Measurements from ENCODE around the gene DNAJC7.

DNAJC7 gene

DNA sequence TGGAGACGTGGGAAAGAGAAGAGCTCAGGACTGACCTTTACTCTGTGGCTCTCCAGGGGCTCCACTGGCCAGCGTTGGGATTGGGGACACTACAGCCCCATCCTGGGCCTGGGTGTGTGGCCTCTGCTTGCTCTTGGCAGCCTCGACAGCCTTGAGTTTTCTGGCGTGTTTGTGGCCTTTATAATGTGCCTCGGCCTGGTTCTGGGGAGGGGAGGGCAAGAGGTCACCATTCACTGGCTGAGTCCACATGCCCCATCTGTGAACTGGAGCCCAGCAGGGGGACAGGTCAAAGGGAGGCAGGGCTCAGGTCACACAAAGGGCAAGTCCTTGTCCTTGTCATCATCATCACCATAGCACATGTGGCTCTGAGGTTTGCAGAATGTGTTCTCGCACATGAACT, 14.3 kb upstream of the DNAJC7 start:
- TF ChIP-seq, protein P1, sequence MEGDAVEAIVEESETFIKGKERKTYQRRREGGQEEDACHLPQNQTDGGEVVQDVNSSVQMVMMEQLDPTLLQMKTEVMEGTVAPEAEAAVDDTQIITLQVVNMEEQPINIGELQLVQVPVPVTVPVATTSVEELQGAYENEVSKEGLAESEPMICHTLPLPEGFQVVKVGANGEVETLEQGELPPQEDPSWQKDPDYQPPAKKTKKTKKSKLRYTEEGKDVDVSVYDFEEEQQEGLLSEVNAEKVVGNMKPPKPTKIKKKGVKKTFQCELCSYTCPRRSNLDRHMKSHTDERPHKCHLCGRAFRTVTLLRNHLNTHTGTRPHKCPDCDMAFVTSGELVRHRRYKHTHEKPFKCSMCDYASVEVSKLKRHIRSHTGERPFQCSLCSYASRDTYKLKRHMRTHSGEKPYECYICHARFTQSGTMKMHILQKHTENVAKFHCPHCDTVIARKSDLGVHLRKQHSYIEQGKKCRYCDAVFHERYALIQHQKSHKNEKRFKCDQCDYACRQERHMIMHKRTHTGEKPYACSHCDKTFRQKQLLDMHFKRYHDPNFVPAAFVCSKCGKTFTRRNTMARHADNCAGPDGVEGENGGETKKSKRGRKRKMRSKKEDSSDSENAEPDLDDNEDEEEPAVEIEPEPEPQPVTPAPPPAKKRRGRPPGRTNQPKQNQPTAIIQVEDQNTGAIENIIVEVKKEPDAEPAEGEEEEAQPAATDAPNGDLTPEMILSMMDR (IDR thresholded peaks at IDR 0.05; ENCODE audit: control insufficient read depth, insufficient read depth, low read depth, low read length, missing control alignments): no peak

DNA sequence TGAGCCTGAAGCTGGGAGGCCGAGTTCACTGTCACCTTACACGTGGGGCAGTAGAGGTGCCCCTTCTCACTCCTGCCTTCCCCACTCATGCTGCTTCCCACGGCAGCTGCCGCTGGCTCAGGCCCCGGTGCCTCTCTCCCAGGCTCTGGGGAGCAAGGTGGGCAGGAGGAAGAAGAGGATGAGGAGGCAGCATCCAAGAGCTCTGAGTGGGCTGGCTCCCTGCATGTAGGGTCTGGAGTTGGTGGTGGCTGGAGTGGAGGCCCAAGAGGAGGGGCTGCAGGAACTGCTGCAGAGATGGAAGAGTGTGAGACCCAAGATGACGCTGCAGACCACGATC, 11.5 kb upstream of the DNAJC7 start:
- no peak for DNase-seq (ENCODE audit: low read depth)
- TF ChIP-seq, protein P1 (IDR thresholded peaks at IDR 0.05; ENCODE audit: control insufficient read depth, insufficient read depth, low read depth, low read length, missing control alignments): no peak
- H3K4me3 ChIP-seq (ENCODE audit: control insufficient read depth, low read depth, low read length): no peak overlapping the region

More for the DNA sequence above, 14.3 kb upstream of the DNAJC7 start:
- H3K4me3 ChIP-seq (ENCODE audit: control insufficient read depth, low read depth, low read length): no peak overlapping the region
- no peak for DNase-seq (ENCODE audit: low read depth)

DNA sequence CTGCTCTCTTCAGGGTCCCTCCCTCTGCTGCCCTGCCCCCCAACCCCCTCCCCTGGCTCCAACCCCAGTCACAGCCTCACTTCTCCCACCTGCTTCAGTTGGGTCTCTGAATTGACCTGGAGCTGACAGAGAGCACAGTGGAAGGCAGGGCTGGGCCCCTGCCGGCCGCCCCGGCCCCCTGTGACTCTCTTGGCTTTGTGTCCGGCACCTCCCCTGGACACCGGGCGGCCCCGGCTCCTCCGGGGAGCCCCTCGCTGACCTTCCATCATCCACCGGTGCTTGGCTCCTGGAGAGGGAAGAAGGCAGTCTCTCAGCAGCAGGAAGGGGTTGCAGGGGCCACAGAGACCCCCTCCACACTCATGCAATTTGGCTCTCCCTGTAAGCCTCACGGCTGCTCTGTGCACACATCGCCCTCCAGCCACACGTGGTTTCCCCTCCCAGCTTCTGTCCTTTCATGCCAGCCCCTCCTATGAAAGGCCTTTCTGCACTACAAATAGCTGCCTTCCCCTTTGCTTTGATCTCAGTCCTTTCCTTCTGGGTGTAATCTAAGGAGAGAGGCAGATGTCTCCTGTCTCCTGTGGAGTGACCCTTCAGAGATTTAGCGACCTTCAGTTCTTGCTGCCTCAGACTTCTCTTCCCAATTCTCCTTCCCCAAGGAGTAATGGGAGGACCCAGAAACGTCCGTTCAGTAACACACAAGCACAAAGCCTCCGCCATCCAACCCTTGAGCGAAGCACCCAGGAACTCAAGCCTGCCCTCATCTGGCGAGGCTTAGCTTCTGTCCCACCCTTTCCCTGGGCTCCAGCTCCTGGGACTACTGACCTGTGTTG, 10.9 kb upstream of the DNAJC7 start:
- no peak for DNase-seq (ENCODE audit: low read depth)
- no peak overlapping the region for H3K4me3 ChIP-seq (ENCODE audit: control insufficient read depth, low read depth, low read length)
- TF ChIP-seq, protein P1 (IDR thresholded peaks at IDR 0.05; ENCODE audit: control insufficient read depth, insufficient read depth, low read depth, low read length, missing control alignments): peak; percentile 27

DNA sequence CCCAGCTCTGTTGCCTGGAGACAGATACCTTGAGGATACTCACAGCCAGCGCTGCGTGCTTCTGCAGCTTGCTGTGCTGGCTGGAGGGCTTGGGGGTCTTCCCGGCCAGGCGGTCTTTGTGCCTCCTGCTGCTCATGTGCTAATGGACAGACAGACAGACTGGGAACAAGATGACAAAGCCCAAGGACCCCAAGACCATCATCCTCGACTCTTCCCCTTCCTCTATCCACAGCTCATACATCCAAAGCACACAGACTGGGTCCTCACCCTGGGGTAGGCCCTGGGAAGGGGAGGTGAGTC, 10.3 kb upstream of the DNAJC7 start:
- TF ChIP-seq, protein P1 (IDR thresholded peaks at IDR 0.05; ENCODE audit: control insufficient read depth, insufficient read depth, low read depth, low read length, missing control alignments): no peak
- DNase-seq (ENCODE audit: low read depth): no peak
- H3K4me3 ChIP-seq (ENCODE audit: control insufficient read depth, low read depth, low read length): no peak overlapping the region

DNA sequence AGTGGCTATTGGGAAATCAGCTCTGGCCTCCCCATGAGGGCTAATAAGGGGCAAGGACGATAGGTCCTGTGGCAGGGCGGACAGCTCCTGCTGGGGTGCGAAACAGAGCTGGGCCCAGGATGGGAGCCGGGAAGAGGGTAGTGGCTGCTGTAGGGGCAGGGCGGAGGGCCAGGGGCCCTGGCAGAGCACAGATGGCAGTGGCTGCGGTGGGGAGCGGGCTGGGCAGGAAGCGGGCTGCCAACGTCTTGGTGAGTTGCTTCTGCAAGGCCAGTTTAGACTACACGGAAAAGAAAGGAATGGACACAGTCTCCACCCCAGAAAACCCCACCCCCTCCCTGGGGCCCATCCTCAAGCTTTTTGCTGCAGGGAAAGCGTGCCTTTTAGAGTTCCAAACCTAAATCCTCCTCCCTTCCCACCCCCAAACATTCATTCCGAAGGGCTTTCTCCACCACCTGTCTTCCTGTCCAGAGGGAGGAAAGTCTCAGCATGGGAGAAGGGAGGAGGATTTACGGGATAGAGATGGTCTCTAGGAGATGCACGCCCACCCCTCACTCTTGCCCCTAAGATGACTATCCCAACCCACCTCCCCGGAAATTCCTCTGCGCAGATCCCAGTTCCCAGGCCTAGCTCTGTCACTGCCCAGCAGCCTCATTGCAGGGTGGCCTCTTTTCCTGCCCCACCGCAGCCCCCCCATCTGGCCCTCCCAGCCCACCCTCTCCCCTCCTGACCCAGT, 9.8 kb upstream of the DNAJC7 start:
- H3K4me3 ChIP-seq (ENCODE audit: control insufficient read depth, low read depth, low read length): no peak overlapping the region
- TF ChIP-seq, protein P1 (IDR thresholded peaks at IDR 0.05; ENCODE audit: control insufficient read depth, insufficient read depth, low read depth, low read length, missing control alignments): no peak
- no peak for DNase-seq (ENCODE audit: low read depth)

DNA sequence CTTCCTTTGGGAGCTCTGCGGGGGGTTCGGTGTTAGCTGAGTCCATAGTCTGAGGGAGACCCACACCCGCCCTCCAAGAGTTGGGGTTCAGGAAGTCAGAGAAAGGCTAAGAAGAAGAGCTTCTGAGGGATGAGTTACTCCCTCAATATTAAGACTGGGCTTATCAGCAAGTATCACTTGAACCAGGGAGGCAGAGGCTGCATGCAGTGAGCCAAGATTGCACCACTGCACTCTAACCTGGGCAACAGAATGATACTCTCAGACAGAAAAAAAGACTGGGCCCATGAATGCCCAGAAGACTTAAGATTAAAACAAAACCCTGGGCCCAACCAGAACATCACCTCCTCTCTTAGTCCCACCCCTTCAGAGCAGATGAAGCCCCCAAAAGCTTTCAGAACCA, 8.7 kb upstream of the DNAJC7 start:
- TF ChIP-seq, protein P1 (IDR thresholded peaks at IDR 0.05; ENCODE audit: control insufficient read depth, insufficient read depth, low read depth, low read length, missing control alignments): no peak
- H3K4me3 ChIP-seq (ENCODE audit: control insufficient read depth, low read depth, low read length): no peak overlapping the region
- no peak for DNase-seq (ENCODE audit: low read depth)
